Inferior parietal cortex (tissue), 1 donor: Measurements from ENCODE around the gene MICAL3.

Source experiments
- DNase-seq: peaks from one replicate; pipeline ENCODE4 v3.0.0-alpha.2; 2016; ENCODE audit errors: extremely low spot score

Gene MICAL3

DNA sequence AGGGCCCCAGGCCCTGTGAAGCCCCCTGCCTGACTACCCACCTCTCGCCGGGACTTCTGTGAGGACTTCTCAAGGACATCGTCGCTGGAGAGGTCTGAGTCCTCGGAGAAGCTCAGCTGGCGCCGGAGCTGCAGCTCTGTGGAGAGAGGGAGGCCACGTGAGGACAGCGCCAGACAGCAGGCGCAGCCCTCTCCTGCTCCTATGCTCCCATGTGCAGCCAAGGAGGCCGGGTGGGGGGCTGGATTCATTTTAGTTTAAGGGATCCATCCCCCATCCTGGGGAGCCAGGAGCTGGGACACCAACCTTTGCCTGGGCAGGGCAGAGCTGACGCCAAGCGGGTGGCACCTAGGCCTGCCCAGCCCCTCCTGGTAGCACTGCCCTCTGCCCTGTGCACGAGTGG lies 207.7 kb downstream of the MICAL3 start:
- no peak for DNase-seq

DNA sequence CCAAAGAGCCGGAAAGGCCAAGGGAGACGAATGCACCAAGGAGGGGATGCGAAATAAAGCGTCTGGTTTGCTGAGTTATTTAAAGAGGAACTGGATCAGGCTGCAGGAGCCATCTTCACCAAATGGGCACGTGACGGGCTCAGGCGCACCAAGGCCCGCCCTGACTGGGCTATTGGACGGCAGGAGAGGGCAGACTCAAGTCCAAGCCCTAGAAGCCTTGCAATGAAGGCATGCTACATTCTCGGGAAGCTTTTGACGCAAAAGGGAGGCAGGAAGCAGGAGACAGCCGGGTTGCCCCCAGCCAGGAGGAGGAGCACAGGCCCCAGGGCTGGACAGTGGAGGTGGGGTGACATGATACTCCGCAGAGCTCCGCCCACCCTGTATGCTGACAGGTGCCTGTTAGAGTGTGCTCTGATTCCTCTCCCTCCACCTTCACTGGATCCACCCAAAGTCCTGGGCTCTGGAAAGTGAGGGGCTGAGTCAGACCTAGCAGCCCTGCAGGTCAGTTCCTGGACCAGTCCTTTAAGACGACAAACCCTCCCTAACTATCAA lies 208.6 kb downstream of the MICAL3 start:
- DNase-seq, result no peak

DNA sequence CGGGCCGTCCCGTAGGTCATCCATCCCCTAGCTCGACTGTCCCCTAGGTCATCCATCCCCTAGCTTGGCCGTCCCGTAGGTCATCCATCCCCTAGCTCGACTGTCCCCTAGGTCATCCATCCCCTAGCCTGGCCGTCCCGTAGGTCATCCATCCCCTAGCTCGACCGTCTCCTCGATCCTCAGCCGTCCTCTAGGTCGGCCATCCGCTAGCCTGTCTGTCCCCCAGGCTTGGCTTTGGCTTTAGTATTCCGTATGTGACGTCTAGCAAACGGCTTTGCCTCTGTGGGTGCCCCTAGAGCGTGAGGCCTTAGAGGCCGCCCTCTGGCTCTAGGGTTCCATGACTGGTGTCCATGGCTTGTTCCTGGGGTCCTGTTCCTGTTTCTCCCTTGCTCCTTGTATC lies 209.5 kb downstream of the MICAL3 start:
- DNase-seq, result no peak

DNA sequence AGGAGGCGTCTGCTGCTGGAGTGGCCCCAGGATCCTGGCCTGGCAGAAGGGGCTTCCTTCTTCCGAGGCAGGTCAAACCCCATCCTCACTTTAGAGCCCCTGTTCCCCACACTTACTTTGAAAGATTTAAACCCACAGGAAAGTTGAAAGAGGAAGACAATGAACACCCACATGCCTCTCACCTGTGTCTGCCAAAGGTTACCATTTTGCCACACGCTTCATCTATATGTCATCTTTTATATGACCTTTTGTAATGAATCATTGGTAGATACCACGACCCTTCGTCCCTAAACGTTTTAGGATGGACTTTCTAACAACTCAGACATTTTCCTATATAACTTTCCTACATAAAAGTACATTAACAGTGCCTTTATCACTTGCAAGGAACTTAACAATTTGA lies 210.3 kb downstream of the MICAL3 start:
- no peak for DNase-seq

DNA sequence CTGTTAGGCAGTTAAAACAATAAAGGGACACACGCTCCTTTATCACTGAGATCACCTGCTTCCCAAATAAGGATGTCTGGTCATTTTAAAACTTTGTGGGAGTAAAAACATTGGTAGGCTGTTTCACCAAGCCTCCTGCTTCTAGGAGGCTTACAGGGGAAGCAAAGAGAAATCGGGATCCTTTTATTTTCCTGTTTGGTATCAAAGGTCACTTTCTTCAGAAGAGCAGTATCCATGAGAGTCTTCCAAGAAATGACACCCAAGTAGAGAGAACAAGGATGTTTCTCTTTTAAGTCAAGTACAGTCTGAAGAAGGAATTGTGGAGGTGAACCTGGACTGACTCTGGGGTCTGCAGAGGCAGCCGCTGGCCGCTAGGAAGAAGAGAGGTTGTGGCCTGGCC lies 213.2 kb downstream of the MICAL3 start:
- no peak for DNase-seq

DNA sequence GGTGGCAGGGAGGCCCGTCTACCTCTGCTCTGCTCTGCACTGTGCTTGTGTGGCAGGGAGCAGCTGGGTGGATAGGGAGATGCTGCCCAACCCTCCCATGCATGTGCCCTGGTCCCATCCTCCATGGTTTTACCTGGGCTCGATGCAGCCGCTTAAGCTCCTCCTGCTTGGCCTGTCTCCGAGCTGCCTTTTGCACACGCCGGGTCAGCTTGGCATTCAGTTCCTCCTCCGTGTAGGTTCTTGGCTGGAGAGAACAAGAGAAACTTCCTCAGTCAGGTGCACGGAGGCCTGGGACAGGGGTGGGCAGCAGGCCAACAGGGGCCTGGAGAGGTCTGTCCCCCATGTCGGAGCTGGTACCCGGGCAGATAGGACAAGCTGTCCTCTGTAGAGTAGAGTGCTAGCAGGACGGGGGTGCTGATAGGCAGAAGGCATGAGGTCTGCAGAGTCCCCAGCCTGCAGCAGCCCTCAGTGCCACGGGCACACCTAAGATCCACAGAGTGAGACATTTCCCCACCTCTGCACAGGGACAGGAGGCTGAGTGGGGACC lies 213.7 kb downstream of the MICAL3 start:
- DNase-seq, result no peak

DNA sequence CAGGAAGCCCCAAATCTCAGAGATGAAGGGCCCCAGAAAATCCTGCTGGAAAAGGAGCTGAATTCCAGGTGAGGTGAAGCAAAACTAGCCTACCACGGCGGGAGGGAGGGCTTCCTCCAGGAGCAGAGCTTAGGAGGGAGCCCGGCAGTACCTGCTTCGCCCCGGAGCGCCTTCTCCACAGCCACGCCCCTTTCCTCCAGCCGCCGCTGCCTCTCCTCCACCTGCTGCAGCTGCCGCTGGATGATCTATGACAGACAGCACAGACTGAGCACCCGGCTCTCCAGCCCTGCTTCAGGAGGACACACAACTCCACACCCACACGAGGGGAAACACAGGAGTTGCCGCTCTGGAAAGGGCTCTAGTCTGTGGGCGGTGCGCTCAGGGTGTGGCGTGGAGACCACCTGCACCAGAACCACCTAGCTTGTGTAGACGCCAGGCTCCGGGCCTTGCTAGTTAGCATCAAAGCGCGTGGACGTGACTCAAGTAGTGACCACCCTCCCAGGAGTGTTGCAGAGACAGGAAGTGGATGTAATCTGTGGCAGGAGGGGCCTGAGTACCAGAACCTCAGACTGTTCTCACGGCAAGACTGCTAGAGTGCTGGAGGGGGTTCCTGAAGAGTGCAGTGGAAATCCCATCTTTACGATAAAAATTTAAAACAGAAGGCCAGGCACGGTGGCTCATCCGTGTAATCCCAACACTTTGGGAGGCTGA lies 215.5 kb downstream of the MICAL3 start:
- DNase-seq, result no peak

DNA sequence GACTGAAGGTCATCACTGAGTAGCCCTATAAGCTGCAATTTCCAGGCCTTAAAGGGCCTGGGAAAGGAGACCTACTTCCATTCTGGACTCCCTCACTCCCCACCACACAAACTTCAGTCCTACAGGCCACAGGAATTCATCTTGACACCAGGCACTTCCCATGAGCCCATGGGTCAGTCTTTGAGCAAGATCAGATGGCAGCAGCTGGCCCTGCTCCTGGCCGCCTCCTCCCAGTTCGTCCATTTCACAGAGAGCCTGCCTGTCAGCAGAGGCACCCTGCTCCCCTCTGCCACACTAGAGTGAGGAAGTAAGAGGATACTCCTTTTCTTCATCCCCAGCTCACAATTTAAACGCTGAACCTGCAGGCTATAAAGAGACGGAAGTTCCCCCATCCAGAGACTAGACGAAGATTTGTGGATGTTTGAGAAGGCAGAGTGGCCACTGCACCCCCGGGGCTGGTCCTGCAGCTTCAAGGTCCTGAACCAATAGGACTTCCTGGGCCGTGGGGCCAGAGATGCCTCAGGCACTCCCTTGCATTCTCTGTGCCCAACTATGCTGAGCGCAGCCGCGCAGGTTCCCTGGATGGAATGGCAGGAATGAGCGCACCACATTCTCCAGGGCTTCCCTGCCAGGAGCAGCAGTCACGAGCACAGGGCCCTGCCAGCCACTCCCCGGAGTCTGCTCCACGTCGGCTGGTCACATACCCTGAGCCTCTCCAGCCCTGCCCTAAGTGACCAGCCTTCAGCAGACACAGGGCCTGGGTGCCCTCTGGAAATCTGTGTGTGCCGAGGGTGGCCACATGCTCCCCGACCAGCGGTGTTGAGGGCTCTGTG lies 216.6 kb downstream of the MICAL3 start:
- DNase-seq, result no peak

DNA sequence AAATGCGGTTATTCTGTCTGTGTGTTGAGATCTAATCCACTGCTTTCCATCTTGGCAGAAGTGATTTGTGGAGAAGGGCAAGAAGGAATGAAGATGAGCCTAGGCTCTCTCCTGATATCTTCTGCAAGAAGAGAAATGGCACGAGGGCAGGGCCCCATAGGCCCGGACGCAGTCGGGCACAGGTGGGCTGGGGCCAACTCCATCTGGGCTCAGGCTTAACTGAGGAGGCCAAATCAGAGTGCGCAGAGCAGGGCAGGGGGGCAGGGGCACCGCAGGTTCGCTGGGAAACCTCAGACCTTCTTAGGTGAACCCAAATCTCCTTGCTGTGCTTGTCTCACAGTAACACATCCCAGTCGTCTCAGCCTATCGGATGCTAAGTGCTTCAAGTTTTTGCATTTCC lies 217.3 kb downstream of the MICAL3 start:
- no peak for DNase-seq

DNA sequence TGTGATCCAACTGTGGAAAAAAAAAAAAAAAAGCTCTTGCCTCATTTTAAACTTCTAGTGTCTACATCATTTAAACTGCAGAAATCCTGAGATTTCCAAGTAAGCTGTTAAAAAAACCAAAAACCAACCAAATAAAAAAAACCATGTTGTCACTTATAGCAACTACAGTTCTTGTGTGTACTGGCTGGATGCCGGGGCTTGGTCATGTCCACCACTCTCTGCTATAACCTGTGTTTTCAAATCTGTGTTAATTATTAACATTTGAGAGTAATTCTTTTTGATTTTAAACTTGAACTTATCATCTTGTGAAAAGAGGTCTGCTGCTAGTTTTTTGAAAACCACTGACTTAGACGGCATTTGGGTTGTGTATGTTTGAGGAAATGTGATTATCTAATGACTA lies 217.9 kb downstream of the MICAL3 start:
- no peak for DNase-seq

DNA sequence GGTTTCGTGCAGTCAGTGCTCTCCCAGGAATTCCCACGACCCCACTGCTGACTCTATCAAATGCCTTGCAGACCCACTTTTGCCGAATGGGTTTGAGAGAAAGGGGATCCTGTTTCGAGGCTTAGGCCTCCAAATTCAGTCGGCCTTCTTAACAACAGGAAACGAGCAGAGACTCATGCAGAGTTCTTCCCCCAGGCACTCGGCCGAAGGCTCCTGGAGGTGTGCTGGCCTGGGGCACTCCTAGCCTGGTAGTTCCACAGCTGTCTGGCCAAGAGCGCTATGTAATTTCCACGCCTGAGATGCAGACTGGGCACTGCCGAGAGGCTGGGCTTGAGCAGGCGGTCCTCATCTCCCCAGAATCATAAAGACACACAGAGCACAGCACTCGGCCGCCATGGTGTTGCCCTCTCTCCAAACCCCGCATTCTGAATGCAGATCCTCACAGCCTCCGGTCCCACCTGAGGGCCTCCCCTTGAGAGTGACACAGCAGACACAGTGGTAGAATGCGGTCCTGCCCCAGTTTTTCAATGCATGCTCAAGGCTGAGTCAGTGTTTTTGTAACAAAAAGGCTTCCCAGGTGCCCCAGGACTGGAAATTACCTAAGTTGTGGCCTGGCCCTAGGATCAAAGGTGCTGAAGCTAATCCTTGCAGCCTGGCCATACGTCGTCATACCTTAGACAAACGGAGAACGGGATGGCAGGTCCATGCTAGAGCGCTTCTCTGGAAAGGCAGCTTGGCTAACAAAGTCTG lies 219.9 kb downstream of the MICAL3 start:
- DNase-seq, result no peak

DNA sequence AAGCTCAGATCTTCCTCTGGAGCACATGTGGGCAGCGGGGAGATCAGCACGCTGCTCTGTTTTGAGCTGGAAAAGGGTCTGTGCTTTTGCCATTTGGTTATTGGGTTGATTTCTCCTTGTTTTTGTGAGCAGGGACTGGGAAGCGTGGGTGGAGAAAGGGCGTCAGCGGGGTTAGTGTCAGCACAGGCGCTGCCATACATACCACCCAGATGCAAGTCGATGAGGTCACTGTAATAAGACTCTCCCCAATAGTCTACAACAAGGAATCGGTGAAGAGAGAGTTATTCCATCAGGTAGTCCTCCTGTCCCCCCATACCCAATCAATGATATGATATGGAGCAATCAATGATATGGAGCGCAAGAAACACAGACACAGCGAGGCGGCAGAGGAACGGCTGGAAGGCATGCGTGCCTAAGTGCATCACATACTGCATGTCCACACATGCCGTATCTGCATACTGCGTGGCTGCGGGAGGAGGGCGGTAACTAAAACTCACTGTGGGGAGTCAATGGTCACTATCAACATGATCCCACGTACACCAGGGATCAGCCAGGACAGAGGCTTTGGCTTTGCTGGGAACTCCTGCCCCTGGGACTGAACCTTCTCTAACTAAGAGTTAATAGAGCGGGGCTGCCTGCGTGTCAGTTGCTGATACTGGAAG lies 220.6 kb downstream of the MICAL3 start:
- no peak for DNase-seq

DNA sequence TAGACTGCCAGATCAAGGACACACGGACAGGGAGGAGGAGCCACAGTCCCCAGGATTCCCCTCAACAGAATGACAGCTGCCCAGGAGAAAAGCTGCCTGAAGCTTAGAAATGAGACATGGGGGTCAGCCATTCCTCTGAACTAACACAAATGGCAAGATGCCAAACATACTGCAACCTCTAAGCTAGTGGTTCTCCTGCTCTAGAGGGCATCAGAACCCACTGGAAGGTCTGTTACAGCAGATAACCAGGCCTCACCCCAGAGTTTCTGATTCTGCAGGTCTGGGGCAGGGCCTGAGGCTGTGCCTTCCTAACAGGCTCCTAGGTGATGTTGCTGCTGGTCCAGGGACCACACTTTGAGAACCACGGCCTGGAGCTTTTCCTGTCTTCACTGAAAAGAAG lies 221.5 kb downstream of the MICAL3 start:
- no peak for DNase-seq

DNA sequence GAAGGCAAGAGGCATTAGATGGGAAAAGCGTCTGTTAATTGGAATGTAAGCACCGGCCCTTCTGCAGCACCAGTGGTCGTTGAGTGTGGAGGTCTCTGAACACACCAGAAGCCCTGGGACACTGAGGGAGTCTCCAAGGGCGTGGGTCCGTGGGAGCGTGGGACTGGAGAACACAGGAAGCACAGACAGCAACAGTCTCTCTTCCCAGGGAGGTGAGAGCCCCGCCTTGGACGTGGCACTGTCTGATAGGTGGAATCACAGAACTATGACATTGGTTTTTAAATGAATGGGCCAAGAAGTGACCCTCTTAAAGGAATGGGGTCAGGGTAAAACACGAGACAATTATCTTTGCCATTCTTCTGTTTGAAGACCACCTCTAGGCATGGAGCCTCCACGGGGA lies 221.9 kb downstream of the MICAL3 start:
- no peak for DNase-seq

DNA sequence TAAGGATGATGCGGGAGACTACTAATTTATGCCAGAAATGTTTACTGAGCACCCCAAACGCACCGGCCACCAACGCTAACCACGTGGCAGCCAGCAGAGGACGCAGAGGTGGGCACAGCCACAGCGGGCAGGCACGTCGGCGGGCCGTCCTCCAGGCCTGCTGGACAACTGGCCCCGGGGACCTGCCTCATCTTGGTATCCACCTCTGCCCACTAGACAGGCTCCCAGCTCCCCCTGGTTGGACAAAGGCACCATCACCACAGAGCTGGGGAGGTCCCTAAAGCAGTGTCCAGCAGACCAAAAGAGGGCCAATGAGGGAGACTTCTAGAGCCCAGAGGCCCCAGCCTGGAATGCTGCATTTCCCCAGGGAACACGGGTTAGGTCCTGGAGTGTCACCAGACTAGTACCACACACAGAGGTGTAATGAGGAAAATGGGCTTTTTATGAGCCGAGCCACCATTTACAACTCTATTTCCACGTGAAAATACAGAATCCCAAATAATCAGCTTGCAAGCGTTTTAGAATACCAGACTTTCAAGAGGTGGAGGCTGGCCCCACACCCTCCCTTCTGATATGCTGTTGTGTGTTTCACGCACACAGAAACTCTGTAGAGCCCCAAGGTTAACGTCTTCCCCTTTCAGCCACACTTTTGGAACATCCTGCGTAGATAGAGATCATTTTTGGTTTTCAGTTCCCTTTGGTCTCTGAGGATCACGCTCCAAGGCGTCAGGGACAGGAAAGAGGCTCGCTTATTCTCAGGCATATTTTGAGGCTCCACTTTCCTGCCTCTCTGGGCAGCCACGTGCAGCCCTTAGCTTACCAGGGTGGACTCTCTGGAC lies 226.4 kb downstream of the MICAL3 start:
- no peak for DNase-seq

DNA sequence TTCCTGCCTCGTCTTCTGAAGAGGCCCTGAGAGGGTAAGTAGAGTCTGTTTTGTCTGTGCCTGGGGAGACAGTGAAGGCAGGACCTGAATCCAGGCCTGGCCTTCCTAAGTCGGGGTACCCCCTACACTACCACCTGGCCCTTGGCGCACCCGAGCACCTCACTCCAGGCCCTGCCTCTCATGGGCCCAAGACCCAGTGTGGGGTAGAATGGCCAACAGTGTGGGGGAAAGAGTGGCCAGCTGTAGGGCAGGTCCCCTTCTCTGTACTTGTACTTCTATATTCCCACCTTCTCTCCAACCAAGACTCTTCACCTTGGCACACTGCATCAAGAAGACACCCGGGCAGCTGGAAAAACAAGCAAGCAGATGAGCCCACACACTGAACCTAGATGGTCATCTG lies 227.7 kb downstream of the MICAL3 start:
- DNase-seq, result no peak

DNA sequence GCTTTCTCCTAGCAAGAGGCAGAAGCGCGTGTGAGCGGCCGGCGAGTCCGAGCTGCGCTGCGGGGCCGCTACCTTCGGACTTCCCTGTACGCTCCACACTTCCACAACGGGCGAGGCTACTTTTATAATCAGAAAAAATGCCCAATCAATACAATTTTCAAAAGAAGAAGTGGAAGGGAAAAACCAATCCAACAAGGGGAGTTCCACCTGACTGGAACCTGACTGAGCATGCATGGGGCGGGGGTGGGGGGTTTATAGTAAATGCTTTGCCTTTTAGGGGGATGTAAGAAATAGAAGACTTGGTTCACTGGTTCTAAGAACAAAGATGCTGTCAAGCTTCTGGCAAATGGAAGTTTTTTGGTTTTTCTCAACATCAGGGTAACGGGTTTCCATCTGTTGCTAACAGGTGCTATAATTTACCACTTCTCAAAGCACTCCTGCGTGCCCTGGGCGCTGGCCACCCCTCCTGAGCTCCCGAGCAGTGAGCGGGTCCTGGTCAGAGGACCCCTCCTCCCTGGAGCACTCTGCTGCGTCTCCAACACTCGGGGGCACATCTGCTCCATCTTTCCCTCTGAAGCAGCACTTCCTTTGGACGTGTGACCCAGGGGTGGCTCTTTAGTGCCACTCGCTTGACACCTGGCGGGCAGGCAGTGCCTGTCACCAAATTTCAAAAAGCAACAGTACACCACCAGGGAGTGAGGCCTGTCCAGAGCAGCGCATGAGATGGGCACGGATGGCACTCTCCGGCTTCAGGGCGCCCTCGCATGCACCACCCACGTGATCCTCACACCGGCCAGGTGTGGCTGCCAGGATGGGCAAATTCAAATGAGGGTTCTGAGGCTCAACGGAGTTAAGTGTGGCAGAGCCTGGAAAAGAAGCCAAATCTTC lies 228.5 kb downstream of the MICAL3 start:
- no peak for DNase-seq

DNA sequence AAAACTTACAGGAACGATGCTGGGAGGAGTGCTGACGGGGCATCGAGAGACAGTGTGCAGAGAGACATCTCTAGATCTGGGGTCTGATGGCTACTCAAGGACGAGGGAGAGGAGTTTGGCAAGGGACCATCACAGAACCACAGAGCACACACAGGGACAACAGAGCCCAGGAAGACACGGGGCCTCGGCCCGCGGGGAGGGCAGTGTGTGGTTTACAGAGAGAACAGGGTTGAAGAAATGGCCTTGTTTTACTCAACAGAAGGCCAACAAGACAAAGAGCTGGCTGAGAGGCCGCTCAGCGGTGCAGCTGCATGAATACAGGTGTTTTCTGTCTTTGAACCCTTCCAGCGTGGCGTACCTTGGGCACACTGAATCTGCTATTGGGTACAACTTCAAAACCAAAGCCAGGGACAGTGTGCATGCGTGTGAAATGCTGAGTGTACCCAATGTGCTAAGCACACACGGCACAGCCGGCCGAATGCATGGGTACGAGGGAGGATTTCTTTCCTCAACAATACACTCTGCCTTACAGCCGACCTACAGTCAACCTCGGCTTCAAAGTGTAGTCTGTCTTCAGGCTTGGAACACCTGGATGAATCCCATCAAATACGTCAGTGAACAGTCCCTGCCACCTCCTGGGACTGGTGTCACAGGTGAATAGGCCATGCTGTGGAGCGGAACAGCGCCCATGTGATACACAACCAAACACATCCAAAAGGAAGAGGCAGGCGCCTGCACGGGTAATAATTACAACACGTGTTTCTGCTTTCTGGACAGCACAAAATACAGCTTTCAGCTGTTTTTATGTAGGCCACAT lies 229.4 kb downstream of the MICAL3 start:
- DNase-seq, result no peak
